GM06990 (cell line): Measurements from ENCODE around the gene KIAA1755.

Experiments used
- DNase-seq: peaks from one replicate; pipeline ENCODE4 v3.0.0-alpha.2; 2011; ENCODE audit not compliant: insufficient read length; ENCODE audit errors: extremely low read depth
- H3K27me3 ChIP-seq: replicated peaks from 2 replicates; pipeline ENCODE4 v1.6.0; 2011; ENCODE audit warnings: low read length; ENCODE audit not compliant: control insufficient read depth, insufficient read depth
- H3K36me3 ChIP-seq: 2 replicates; pipeline ENCODE4 v1.5.1; 2011; ENCODE audit warnings: low read length; ENCODE audit not compliant: control insufficient read depth, insufficient read depth
- H3K4me3 ChIP-seq: replicated peaks from 2 replicates; pipeline ENCODE4 v1.5.1; 2011; ENCODE audit warnings: low read depth, mild to moderate bottlenecking, control low read depth, low read length
- CTCF ChIP-seq: IDR thresholded peaks from 2 replicates; pipeline ENCODE4 v1.5.1; 2011; ENCODE audit warnings: low read length, control low read depth, mild to moderate bottlenecking, inconsistent platforms; ENCODE audit not compliant: insufficient read depth, poor library complexity, severe bottlenecking

The KIAA1755 gene

GRCh38 chr20:38247166-38247509 lies 13.4 kb downstream of the KIAA1755 start:
- Histone ChIP-seq H3K4me3 (no peak overlapping the region), H3K27me3 (0 out of 2 replicates have a peak, but pooled peaks cover 1% of the 10 kb centered on the region), H3K36me3 (no peaks in the 10 kb centered on the region)
- TF ChIP-seq CTCF = no peak
- no peak for DNase-seq

- Histone ChIP-seq H3K4me3 (no peak overlapping the region), H3K27me3 (no peaks in the 10 kb centered on the region), H3K36me3 (no peaks in the 10 kb centered on the region)
- no peak for TF ChIP-seq CTCF
- DNase-seq = no peak
These were observed 14.0 kb downstream of the KIAA1755 start for GRCh38 chr20:38246357-38247165.

GRCh38 chr20:38245753-38246152 lies 14.8 kb downstream of the KIAA1755 start:
- TF ChIP-seq CTCF = no peak

GRCh38 chr20:38243709-38244020 lies 16.9 kb downstream of the KIAA1755 start:
- Histone ChIP-seq H3K27me3 (no peaks in the 10 kb centered on the region), H3K36me3 (no peaks in the 10 kb centered on the region), H3K4me3 (no peak overlapping the region)
- DNase-seq = no peak
- no peak for TF ChIP-seq CTCF

More at GRCh38 chr20:38245753-38246152, 14.8 kb downstream of the KIAA1755 start:
- Histone ChIP-seq H3K27me3 (no peaks in the 10 kb centered on the region), H3K4me3 (no peak overlapping the region), H3K36me3 (no peaks in the 10 kb centered on the region)
- DNase-seq = no peak

GRCh38 chr20:38242848-38243708 lies 17.5 kb downstream of the KIAA1755 start:
- H3K36me3 ChIP-seq = no peaks in the 10 kb centered on the region
- no peaks in the 10 kb centered on the region for H3K27me3 ChIP-seq
- peak; percentile 45 for TF ChIP-seq CTCF
- H3K4me3 ChIP-seq = no peak overlapping the region
- DNase-seq = no peak
